WTC11 (cell line): ENCODE data around the gene RDH11.

Experiments used
- CREB1 ChIP-seq: sonication (generic); formaldehyde crosslinking; IDR thresholded peaks from 2 replicates; pipeline ENCODE4 v1.8.0; 2023; ENCODE audit warnings: mild to moderate bottlenecking, missing genetic modification reagents
- CTCF ChIP-seq: fragments of 200-600 bp; IDR thresholded peaks from 2 replicates; pipeline ENCODE4 v1.8.0; 2022; ENCODE audit warnings: antibody characterized with exemption
- E2F1 ChIP-seq: sonication (generic); formaldehyde crosslinking; IDR thresholded peaks from 2 replicates; pipeline ENCODE4 v1.8.0; 2022; ENCODE audit warnings: mild to moderate bottlenecking, missing genetic modification reagents
- FOXJ3 ChIP-seq: sonication (generic); formaldehyde crosslinking; IDR thresholded peaks from 2 replicates; pipeline ENCODE4 v1.9.0; 2021; ENCODE audit warnings: missing genetic modification reagents, mild to moderate bottlenecking, borderline replicate concordance
- FOXP1 ChIP-seq: sonication (generic); formaldehyde crosslinking; IDR thresholded peaks from 2 replicates; pipeline ENCODE4 v1.8.0; 2022; ENCODE audit warnings: missing genetic modification reagents, mild to moderate bottlenecking, moderate library complexity, borderline replicate concordance
- NR3C1 ChIP-seq: sonication (generic); formaldehyde crosslinking; conservative IDR thresholded peaks from 2 replicates; pipeline ENCODE4 v1.8.1; 2023; ENCODE audit warnings: low read depth, mild to moderate bottlenecking, missing genetic modification reagents
- OVOL2 ChIP-seq: fragments of 250-450 bp; sonication (Bioruptor Pico); IDR thresholded peaks from 2 replicates; pipeline ENCODE4 v1.9.0; 2021; ENCODE audit warnings: mild to moderate bottlenecking, borderline replicate concordance
- TP53 ChIP-seq: sonication (generic); formaldehyde crosslinking; IDR thresholded peaks from 2 replicates; pipeline ENCODE4 v1.8.1; 2023; ENCODE audit warnings: mild to moderate bottlenecking, missing genetic modification reagents
- TF ChIP-seq, protein P1 (sequence below): sonication (generic); formaldehyde crosslinking; IDR thresholded peaks from 2 replicates; pipeline ENCODE4 v1.8.1; 2022; ENCODE audit warnings: mild to moderate bottlenecking, missing genetic modification reagents, moderate library complexity, borderline replicate concordance
- TF ChIP-seq, protein P2 (sequence below): sonication (generic); formaldehyde crosslinking; IDR thresholded peaks from 2 replicates; pipeline ENCODE4 v1.8.0; 2022; ENCODE audit warnings: mild to moderate bottlenecking, missing genetic modification reagents

- TF ChIP-seq E2F1 (CRISPR knock-in tag) (no peak), CTCF (no peak), FOXJ3 (no peak), OVOL2 (CRISPR knock-in tag) (no peak), NR3C1 (CRISPR knock-in tag) (no peak), TP53 (CRISPR knock-in tag) (no peak), CREB1 (CRISPR knock-in tag) (no peak), FOXP1 (CRISPR knock-in tag) (no peak)
- TF ChIP-seq, protein P1, sequence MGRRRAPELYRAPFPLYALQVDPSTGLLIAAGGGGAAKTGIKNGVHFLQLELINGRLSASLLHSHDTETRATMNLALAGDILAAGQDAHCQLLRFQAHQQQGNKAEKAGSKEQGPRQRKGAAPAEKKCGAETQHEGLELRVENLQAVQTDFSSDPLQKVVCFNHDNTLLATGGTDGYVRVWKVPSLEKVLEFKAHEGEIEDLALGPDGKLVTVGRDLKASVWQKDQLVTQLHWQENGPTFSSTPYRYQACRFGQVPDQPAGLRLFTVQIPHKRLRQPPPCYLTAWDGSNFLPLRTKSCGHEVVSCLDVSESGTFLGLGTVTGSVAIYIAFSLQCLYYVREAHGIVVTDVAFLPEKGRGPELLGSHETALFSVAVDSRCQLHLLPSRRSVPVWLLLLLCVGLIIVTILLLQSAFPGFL (CRISPR knock-in tag) = no peak
- TF ChIP-seq, protein P2, sequence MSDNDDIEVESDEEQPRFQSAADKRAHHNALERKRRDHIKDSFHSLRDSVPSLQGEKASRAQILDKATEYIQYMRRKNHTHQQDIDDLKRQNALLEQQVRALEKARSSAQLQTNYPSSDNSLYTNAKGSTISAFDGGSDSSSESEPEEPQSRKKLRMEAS = no peak
Measured at GRCh38 chr14:67735336-67736147, 40.0 kb upstream of the RDH11 start.
